GM12878 (cell line): ENCODE measurements around the gene PRR11. TPM values are rescaled to one million over a fixed set of nuclear protein-coding genes. Genes with fewer than 3 reads are reported as not detected.

ENCODE experiments used
- ATAC-seq: fragments of 200-7000 bp; cut with Tn5 transposase; 3 replicates; pipeline ENCODE4 v1.9.1; 2020; ENCODE audit warnings: mild to moderate bottlenecking, moderate library complexity
- BruUV-seq: library from RNA; stranded (reverse); fragments of 400-500 nt; replicated peaks from 2 replicates; lab custom pipeline; 2021; lab: Mats Ljungman, UMichigan
- CTCF ChIA-PET: fragments of 300-600 bp; sonication (Branson Sonifier 250); formaldehyde crosslinking; extraction: SDS; loops from one replicate; lab custom pipeline; 2021; ENCODE audit warnings: inconsistent platforms; lab: Yijun Ruan, JAX
- POLR2A ChIA-PET: fragments of 350-600 bp; formaldehyde crosslinking; extraction: SDS; loops from one replicate; lab custom pipeline; 2021; ENCODE audit warnings: inconsistent platforms; lab: Charles Lee
- RAD21 ChIA-PET: fragments of 300-600 bp; sonication (Branson Sonifier 250); formaldehyde crosslinking; loops from one replicate; lab custom pipeline; 2023; ENCODE audit warnings: antibody characterized with exemption; ENCODE audit not compliant: unreplicated experiment; lab: Charles Lee
- SMC1A ChIA-PET: fragments of 300-600 bp; sonication (Branson Sonifier 250); formaldehyde crosslinking; loops from one replicate; lab custom pipeline; 2023; ENCODE audit not compliant: unreplicated experiment, uncharacterized antibody; lab: Charles Lee
- DNase-seq: peaks from one replicate; pipeline ENCODE4 v3.0.0-alpha.2; 2011; ENCODE audit warnings: low read depth, low spot score
- FAIRE-seq: peaks from 3 replicates; lab custom pipeline; 2011; peaks lifted over from hg19 to GRCh38; lab: Jason Lieb, UNC
- H2AFZ ChIP-seq: 2 replicates; pipeline ENCODE4 v1.6.0; 2011; ENCODE audit warnings: low read depth, low read length, control low read depth; ENCODE audit not compliant: control insufficient read depth
- H3K27ac ChIP-seq: 2 replicates; pipeline ENCODE4 v1.5.1; 2011; ENCODE audit warnings: control low read depth; ENCODE audit not compliant: control insufficient read depth, insufficient read depth
- H3K27me3 ChIP-seq, 2 experiments: replicated peaks in 1 of 2; 2 replicates each; pipeline versions ENCODE4 v1.6.0 to v1.6.1; 2011; ENCODE audit warnings: low read length in 1 of 2; ENCODE audit not compliant: control insufficient read depth in 2 of 2, insufficient read depth in 2 of 2
- H3K36me3 ChIP-seq, 2 experiments: 2 replicates each; pipeline ENCODE4 v1.5.1; 2011; ENCODE audit warnings: low read length in 1 of 2; ENCODE audit not compliant: control insufficient read depth in 2 of 2, insufficient read depth in 2 of 2
- H3K4me1 ChIP-seq: 2 replicates; pipeline ENCODE4 v1.6.1; 2011; ENCODE audit warnings: mild to moderate bottlenecking, low read length, moderate library complexity, mixed read lengths; ENCODE audit not compliant: control insufficient read depth, insufficient read depth
- H3K4me2 ChIP-seq: 2 replicates; pipeline ENCODE4 v1.6.0; 2011; ENCODE audit warnings: control low read depth; ENCODE audit not compliant: control insufficient read depth, insufficient read depth
- H3K4me3 ChIP-seq: fragments of 200-600 bp; sonication (generic); 2 replicates; pipeline ENCODE4 v1.5.1; 2016
- H3K79me2 ChIP-seq: 2 replicates; pipeline ENCODE4 v1.6.0; 2011; ENCODE audit warnings: low read length; ENCODE audit not compliant: control insufficient read depth, insufficient read depth
- H3K9ac ChIP-seq: 2 replicates; pipeline ENCODE4 v1.8.0; 2011; ENCODE audit warnings: low read length, control low read depth, mixed read lengths; ENCODE audit not compliant: control insufficient read depth, insufficient read depth
- H3K9me3 ChIP-seq: replicated peaks from 3 replicates; pipeline ENCODE4 v1.5.1; 2011; ENCODE audit warnings: mild to moderate bottlenecking, low read length; ENCODE audit not compliant: control insufficient read depth, insufficient read depth
- H4K20me1 ChIP-seq: 2 replicates; pipeline ENCODE4 v1.6.0; 2011; ENCODE audit not compliant: control insufficient read depth, insufficient read depth
- ATF7 ChIP-seq: fragments of 450-650 bp; IDR thresholded peaks from 2 replicates; pipeline ENCODE4 v1.6.1; 2016; ENCODE audit warnings: low read depth, mild to moderate bottlenecking
- BCL3 ChIP-seq: IDR thresholded peaks from 2 replicates; pipeline ENCODE4 v1.6.1; 2011; ENCODE audit warnings: borderline replicate concordance, low read depth, mild to moderate bottlenecking, moderate library complexity, low read length; ENCODE audit not compliant: insufficient read depth, poor library complexity, severe bottlenecking
- BHLHE40 ChIP-seq, 2 experiments: fragments of 450-650 bp in 1 of 2; IDR thresholded peaks; 2 replicates each; pipeline ENCODE4 v1.6.1; 2011 to 2017; ENCODE audit warnings: low read depth in 2 of 2, borderline replicate concordance in 1 of 2, improper control_type of control experiment in 1 of 2, low read length in 1 of 2, mild to moderate bottlenecking in 1 of 2
- CBX3 ChIP-seq: fragments of 200-600 bp; sonication (generic); IDR thresholded peaks from 2 replicates; pipeline ENCODE4 v1.6.1; 2016; ENCODE audit warnings: low read depth, borderline replicate concordance
- CBX5 ChIP-seq: sonication (generic); IDR thresholded peaks from 2 replicates; pipeline ENCODE4 v1.6.1; 2016; ENCODE audit warnings: low read depth, moderate library complexity, mild to moderate bottlenecking, inconsistent platforms
- CEBPB ChIP-seq, 2 experiments: fragments of 150-350 bp in 1 of 2; IDR thresholded peaks; 2 replicates each; pipeline ENCODE4 v1.6.1; 2012 to 2014; ENCODE audit warnings: low read depth in 2 of 2, low read length in 2 of 2, borderline replicate concordance in 1 of 2, inconsistent platforms in 1 of 2
- EZH2 ChIP-seq: IDR thresholded peaks from 2 replicates; pipeline ENCODE4 v1.6.1; 2012; ENCODE audit warnings: low read depth, mild to moderate bottlenecking, control low read depth, inconsistent platforms, low read length, borderline replicate concordance; ENCODE audit not compliant: control insufficient read depth
- FOS ChIP-seq: IDR thresholded peaks from 3 replicates; pipeline ENCODE4 v1.6.1; 2011; ENCODE audit warnings: borderline replicate concordance; ENCODE audit not compliant: insufficient read length; ENCODE audit errors: extremely low read depth
- FOXM1 ChIP-seq: IDR thresholded peaks from 2 replicates; pipeline ENCODE4 v1.6.1; 2012; ENCODE audit warnings: low read depth, mild to moderate bottlenecking, inconsistent platforms, low read length, moderate library complexity
- HDAC2 ChIP-seq: fragments of 200-600 bp; sonication (generic); IDR thresholded peaks from 2 replicates; pipeline ENCODE4 v1.6.1; 2017
- IKZF1 ChIP-seq: fragments of 450-650 bp; conservative IDR thresholded peaks from 2 replicates; pipeline ENCODE4 v1.6.1; 2017; ENCODE audit warnings: antibody characterized with exemption, mild to moderate bottlenecking
- MAX ChIP-seq: IDR thresholded peaks from 2 replicates; pipeline ENCODE4 v1.6.1; 2012; ENCODE audit warnings: low read depth, low read length, improper control_type of control experiment
- MTA3 ChIP-seq: IDR thresholded peaks from 2 replicates; pipeline ENCODE4 v1.6.1; 2012; ENCODE audit warnings: low read length, inconsistent platforms, borderline replicate concordance
- NFIC ChIP-seq: IDR thresholded peaks from 2 replicates; pipeline ENCODE4 v1.6.1; 2012; ENCODE audit warnings: low read depth, mild to moderate bottlenecking, inconsistent platforms, low read length, moderate library complexity
- RBBP5 ChIP-seq: fragments of 200-600 bp; sonication (generic); conservative IDR thresholded peaks from 2 replicates; pipeline ENCODE4 v1.6.1; 2016
- SMARCA5 ChIP-seq: fragments of 450-650 bp; IDR thresholded peaks from 2 replicates; pipeline ENCODE4 v1.6.1; 2017; ENCODE audit warnings: mild to moderate bottlenecking
- SMC3 ChIP-seq: IDR thresholded peaks from 2 replicates; pipeline ENCODE4 v1.6.1; 2011; ENCODE audit warnings: low read length, improper control_type of control experiment, borderline replicate concordance
- SREBF1 ChIP-seq: IDR thresholded peaks from 2 replicates; pipeline ENCODE4 v1.6.1; 2012; ENCODE audit warnings: mild to moderate bottlenecking, low read length
- ZNF207 ChIP-seq: fragments of 450-650 bp; IDR thresholded peaks from 2 replicates; pipeline ENCODE4 v1.6.1; 2014; ENCODE audit warnings: antibody characterized with exemption, mild to moderate bottlenecking, borderline replicate concordance
- ZNF217 ChIP-seq: fragments of 450-650 bp; IDR thresholded peaks from 2 replicates; pipeline ENCODE4 v1.6.1; 2017; ENCODE audit warnings: antibody characterized with exemption, mild to moderate bottlenecking
- WGBS: methylation state at CpG from one replicate; pipeline ENCODE4 v1.1.6; 2016; ENCODE audit warnings: low lambda C conversion rate; ENCODE audit not compliant: insufficient replicate concordance, insufficient coverage; ENCODE audit errors: missing lambda C conversion rate; 5-methylcytosine and 5-hydroxymethylcytosine counted together
- in situ Hi-C: fragments of 300-500 bp; cut with MboI; formaldehyde crosslinking; loops from 9 replicates; pipeline ENCODE4 v1.14.3; 2018; ENCODE audit warnings: mixed read lengths
- intact Hi-C: fragments of 100-400 bp; cut with micrococcal nuclease; formaldehyde crosslinking; loops from one replicate; pipeline ENCODE4 v1.14.2; 2022; ENCODE audit not compliant: unreplicated experiment
- polyA plus RNA-seq, 11 experiments: library from polyadenylated mRNA; depleted of rRNA in 4 of 11; unstranded in 6 of 11; stranded (reverse) in 5 of 11; fragments of >200 nt; fragmentation: Nextera tagmentation in 4 of 11; fragmentation: Illumina TruSeq in 1 of 11; extraction: Ambion mirVana in 4 of 11; extraction: Trizol in 1 of 11; gene quantifications; 1 replicate in 1 of 11; 2 replicates in 10 of 11; pipeline versions ENCODE4 v1.2.1 to v1.2.3, GENCODE V29; 2011 to 2016; ENCODE audit warnings: inconsistent platforms in 2 of 11, missing spikeins in 2 of 11, low read depth in 1 of 11
- total RNA-seq, 4 experiments: library from RNA; depleted of rRNA in 3 of 4; stranded (reverse); fragments of >200 nt in 3 of 4; fragmentation: Illumina TruSeq in 1 of 4; extraction: Trizol in 1 of 4; gene quantifications; 2 replicates each; pipeline versions ENCODE4 v1.2.1 to v1.2.3, GENCODE V29; 2013 to 2021

The PRR11 gene
- total and polyA plus RNA-seq, 10 of the 15 experiments (the other 5 are each of a cell fraction or from before 2014, with no cell fraction given), result 20.8 to 97.0 (median 48.3) TPM

GRCh38 chr17:59106463-59107305, 48.9 kb upstream of the PRR11 start, which contains the start of gene TRIM37:
TRIM37 (minus strand) TSS chr17:59106880; CDS start chr17:59106461, 419 bp downstream.
- peak within 1 kb of the TSS; percentile 88 for H3K9ac ChIP-seq
- H3K79me2 ChIP-seq, result peaks cover 40% of the 10 kb centered on the region
- DNase-seq (peak; percentile 99), ATAC-seq (peak; percentile 96), FAIRE-seq (peak; percentile 98)
- H3K27me3 ChIP-seq, result no peaks in the 10 kb centered on the region
- peak within 1 kb of the TSS; percentile 99 for H3K4me2 ChIP-seq
- no TSS peak for BruUV-seq
- peak within 1 kb of the TSS; percentile 95 for H2AFZ ChIP-seq
- peak within 1 kb of the TSS; percentile 90 for H3K4me3 ChIP-seq
- H3K36me3 ChIP-seq, result peaks cover 0 to 4% of the 10 kb centered on the region in 2 experiments; a peak in 2 of 4 replicates
- 2% methylated on average over 88 of the region's 89 CpGs for WGBS
- H3K9me3 ChIP-seq, result no peaks in the 10 kb centered on the region
- ChIA-PET SMC1A (interaction anchor here (1.1 to 1.8 kb wide), 5 partner anchors 12 to 48 kb away, joined by 3 to 7 read pairs (median 3); partner anchors contain the start of genes PRR11 and SKA2), RAD21 (interaction anchor here (0.6 to 3.6 kb wide), 6 partner anchors 12 to 592 kb away, joined by 3 to 11 read pairs (median 3); partner anchors contain the start of genes PRR11 and SKA2), CTCF (interaction anchor here (0.7 to 1.6 kb wide), 7 partner anchors 12 to 102 kb away, joined by 3 to 5 read pairs (median 4); partner anchors contain the start of gene SKA2), POLR2A (interaction anchor here (0.6 to 2.1 kb wide), 10 partner anchors 12 to 513 kb away, joined by 3 to 8 read pairs (median 5); partner anchors contain the start of genes CLTC, PRR11 and SKA2)
- H3K4me1 ChIP-seq, result peaks cover 4% of the 10 kb centered on the region; the same call in 1 of the 2 replicates
- H3K27ac ChIP-seq, result peak within 1 kb of the TSS; percentile 77
- intact Hi-C loops (loop anchor here (2.0 kb wide), 1 partner anchor 48 kb away; the partner anchor contains the start of genes PRR11 and SKA2), in situ Hi-C loops (no loop called here)
- no peaks in the 10 kb centered on the region for H4K20me1 ChIP-seq
- TF ChIP-seq BHLHE40 (IDR thresholded peaks at IDR 0.05; ENCODE audit: borderline replicate concordance in 1 of 2, low read depth in 2 of 2, low read length in 1 of 2), result peak in 1 of 2 experiments; percentile 82; a peak in 2 of 4 replicates
- peak; percentile 88 for TF ChIP-seq MAX
- TF ChIP-seq SREBF1, result no peak
- no peak for TF ChIP-seq FOXM1
- no peak for TF ChIP-seq FOS
- peak; percentile 70 for TF ChIP-seq BCL3
- peak; percentile 76 for TF ChIP-seq IKZF1
- no peak for TF ChIP-seq ZNF217
- no peak for TF ChIP-seq NFIC
- no peak for TF ChIP-seq MTA3
- TF ChIP-seq CBX5, result no peak
- TF ChIP-seq CEBPB (IDR thresholded peaks at IDR 0.05; ENCODE audit: borderline replicate concordance in 1 of 2, low read depth in 2 of 2, low read length in 2 of 2), result no peak
- TF ChIP-seq ATF7, result 0 out of 2 replicates have a peak, but pooled peaks have one; percentile 16
- TF ChIP-seq EZH2, result no peak
- TF ChIP-seq SMC3, result no peak
- TF ChIP-seq HDAC2, result no peak
- TF ChIP-seq RBBP5, result no peak
- TF ChIP-seq CBX3, result no peak
- TF ChIP-seq SMARCA5, result no peak
- TF ChIP-seq ZNF207, result no peak
